ENCODE results near the gene MECP2.
"Not testable (repeated sequence)": the region's sequence is repeated elsewhere in the genome, so short reads cannot be mapped to it uniquely, and the experiment has no call there.

Gene MECP2

DNA sequence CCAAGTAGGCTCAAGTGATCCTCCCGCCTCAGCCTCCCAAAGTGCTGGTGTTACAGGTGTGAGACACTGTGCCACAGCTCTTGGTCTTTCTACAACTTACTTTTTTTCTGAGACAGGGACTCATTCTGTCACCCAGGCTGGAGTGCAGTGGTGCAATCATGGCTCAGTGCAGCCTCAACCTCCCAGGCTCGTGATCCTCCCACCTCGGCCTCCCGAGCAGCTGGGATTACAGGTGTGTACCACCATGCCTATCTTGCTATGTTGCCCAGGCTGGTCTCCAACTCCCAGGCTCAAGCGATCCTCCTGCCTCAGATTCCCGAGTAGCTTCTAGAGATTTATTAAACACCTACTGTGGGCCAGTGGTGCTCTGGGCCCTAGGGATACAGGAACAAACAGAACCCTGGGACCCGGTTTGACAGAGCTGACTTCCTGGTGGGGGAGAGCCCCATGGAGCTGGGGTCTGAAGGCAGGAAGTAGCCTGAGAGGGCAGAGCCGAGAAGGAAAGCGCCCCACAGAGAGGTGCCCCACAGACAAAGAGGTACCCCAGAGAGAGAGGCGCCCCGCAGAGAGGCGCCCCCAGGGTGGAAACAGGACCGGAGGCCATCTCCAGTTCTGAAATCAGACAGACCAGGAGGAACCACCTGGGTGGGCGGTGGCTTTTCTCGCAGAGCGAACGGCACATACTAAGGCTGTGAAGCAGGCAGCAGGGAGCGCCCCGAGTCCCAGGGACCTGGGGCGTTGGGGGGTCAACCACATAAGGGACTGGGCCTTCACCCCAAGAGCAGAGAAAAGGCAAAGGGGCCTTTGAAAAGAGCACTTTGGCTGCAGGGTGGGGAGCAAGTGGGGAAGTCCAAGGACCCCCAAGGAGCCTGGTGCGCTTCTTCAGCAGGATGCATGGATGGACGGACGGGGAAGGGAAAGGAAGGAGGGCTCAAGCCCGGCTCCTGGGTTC is 82.8 kb downstream of the MECP2 start:
- DNase-seq = no peak

DNA sequence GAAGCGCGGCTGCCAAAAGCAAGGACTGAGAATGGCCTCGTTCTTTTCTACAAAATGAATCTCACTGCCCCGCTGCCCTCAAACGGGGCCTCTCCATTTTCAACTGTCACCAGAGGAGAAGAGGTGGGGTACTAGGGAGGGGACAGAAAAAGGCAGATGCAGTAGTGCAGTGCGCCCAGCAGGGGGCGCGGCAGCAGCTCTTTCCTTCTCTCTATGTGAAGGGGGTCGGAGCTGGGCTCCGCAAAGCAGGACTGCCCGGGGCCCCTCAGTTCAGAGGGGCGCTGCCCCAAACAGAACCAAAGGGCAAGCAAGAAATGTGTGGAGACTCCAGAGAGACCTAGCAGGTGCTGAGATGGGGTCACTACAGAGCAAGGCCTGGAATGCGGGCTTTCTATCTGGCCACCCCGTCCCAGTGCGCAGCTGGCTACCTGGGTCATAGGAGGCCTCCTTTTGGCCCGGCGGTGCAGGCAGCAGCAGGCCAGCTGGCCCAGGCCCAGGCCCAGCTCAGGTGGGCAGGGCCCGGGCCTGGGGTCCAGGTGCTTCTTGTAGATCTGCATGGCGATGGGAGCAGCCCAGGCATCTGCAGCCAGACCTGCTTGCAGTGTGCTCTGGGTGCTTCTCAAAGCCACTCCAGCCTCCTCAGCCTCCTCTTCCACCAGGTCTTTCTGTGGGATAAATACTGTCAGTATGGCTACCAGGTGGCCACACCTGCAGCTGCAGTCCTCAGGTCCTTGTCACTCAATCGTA is 83.7 kb downstream of the MECP2 start:
- peak in 1 of 2 experiments; percentile 49 for DNase-seq

DNA sequence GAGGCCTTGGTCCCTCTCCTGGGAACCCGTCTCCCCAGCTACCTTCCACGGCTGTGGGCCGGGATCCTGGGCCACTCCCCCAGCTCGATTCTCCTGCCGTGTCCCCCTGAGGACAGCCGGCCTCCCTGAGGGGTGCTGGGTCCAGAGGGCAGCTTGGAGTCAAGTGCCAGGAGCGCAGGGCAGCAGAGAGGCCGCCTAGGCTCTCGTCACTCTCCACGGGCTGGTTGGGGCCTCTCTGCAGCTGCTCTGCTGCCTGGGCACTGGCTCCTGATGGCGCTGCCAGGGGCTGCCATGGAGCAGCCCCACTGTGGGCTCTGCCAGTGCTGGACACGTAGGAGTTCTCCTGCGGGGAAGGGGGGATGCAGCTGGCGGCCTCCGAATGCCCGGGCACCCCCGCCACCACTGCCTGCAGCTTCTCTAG is 84.5 kb downstream of the MECP2 start:
- no peak for DNase-seq

DNA sequence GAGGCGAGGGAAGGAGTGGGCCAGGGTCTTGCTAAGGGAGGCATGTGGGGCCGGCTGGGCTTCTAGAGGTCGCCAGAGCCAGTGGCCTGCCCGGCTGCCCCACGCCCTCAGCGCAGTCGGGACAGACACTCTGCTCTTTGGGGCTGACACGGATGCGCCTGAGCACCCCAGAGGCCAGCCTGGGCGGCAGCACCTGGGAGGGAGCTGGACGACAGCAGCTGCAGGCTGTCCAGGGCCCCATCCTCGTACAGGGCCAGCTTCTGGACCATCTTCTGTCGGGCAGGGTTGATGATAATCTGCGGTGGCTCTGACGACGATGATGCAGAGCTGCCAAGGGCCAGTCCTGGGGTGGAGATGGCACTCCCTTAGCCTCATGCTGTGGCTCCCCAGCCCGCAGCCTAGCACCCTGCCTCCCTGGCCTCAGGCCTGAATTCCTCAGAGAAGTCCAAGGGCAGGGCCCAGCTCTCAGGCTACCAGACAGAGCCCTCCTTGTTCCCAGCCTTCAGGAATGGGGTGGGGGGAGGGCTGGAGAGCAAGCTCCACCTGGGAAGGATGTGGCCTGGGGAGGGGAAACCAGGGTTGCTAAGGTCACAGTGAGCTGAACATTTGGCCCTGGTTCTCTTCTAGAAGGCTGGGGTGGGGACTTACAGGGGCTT is 85.1 kb downstream of the MECP2 start:
- DNase-seq = no peak

DNA sequence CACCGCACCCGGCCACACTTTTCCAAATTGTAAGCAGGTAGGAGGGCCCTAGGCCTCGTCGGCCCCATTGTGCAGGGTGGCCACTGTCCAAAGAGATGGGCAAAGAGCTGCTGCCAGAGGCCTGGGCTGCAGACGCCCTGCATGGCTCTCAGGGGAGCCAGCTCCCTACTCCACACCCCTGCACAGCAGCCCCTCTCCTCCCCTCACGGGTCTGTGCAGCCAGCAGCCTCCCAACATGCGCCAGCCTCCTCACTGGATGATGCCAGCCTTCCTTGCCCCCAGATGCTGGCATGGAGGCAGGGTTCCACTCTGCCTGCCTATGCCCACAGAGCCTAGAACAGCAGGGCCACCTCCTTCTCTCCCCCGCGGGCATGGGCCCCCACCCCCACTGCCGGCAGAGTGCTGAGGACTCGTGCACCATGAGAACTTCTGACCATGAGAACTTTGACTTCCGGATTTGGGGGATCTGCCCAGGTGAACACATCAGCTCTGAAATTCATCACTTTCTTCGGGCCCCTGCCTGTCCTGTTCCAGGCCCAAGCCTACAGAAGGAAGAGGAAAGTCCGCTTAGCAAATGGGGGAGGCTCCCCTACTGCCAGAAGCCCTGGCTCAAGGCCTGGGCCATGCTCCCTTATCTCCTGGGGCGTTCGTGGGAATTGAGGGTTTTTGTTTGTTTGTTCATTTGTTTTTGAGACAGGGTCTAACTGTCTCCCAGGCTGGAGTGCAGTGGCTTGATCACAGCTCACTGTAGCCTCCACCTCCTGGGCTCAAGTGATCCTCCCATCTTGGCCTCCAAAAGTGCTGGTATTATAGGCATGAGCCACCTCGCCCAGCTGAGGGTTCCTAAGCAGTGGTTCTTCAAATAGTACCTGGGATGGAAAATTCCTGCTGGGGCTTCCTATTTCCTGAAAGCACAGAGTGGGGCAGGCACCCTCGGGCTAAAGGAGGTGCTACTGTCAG is 85.9 kb downstream of the MECP2 start:
- DNase-seq = no peak

DNA sequence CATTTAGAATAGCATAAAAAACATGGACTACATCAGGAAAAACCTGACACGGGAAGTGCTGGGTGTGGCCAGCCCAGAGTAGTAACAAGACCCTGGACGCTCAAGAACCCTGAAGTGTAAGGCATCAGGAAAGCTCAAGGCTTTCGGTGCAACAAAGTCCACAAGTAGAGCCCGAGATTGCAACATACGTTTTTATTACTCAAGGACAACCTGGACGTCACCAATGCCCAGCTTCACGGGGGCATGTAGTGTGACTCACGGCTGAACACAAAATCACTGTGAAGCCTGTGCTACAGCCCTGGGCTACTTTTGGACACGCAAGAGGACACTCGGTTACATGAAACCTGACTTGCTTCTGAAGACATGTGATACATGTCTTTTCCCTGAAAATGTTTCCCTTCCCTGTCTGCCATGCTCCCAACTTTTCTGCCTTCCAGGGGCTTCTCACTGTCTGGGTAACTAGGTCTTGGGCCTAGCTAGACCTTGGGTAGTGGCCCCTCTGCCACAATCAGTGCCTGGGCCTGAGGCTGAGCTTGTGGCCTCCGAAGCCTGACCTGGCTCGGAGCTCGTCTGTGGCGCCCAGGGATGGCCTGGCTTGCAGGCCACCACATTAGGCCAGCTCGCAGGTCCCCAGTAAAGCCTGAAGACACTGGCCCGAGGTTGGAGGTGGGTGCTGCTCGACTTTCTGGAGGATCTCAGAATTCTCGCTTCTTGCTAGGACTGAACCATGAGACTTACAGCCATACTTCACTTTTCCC is 87.0 kb downstream of the MECP2 start:
- no peak for DNase-seq

DNA sequence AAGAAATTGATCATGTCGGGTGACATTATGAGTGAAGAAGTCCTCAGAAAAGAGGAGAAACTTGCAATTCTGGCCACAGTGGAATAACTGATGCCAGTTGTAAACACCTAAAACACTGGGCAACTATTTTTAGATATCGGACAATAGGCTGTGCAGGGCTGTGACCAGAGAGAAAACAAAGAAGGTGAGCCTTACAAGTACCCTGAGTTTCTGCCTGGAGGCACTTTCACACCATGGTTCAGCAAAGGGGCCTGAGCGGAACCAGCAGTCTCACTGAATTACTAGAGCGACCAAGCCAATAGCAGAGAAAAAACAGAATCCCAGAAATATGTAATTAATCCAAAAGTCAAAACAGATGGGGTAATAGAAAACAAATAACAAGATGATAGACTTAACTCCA is 89.0 kb downstream of the MECP2 start:
- no peak for DNase-seq

DNA sequence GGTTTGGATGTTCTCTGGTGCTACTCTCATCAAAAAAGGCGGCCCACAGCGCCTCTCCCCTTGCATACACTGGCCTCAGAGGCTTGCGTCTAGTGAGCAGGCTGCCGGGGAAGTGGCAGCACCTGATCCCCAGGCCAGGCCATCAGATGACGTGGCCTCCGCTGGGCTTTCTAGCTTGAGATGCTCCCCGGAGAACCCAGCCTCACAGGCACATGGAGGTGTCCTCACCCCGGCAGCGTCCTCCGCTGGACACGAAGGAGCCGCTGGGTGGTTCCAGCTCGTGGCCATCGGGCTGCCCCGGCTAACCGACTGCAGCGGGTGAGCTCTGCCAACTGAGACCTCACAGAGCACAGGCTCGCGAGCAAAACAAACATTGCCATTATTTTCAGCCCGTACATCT is 90.6 kb downstream of the MECP2 start:
- no peak for DNase-seq

DNA sequence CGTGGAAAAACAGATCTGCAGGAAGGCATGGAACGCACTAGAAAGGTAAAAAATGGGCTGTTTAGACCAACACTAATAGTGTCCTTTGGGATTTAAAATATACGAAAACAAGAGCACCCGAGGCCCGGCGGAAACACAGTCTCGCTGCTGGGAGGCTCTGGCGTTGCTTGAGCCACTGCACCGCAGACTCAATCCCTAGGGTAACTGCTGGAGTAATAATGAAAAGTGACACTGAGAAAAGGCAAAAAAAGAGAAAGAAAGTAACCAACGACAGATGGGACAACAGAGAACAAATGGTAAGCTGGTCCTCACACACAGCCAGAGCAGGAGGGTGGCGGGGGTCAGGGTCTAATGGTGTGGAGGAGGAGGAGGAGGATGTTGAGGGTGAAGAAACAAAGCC is 93.2 kb downstream of the MECP2 start:
- no peak for DNase-seq

DNA sequence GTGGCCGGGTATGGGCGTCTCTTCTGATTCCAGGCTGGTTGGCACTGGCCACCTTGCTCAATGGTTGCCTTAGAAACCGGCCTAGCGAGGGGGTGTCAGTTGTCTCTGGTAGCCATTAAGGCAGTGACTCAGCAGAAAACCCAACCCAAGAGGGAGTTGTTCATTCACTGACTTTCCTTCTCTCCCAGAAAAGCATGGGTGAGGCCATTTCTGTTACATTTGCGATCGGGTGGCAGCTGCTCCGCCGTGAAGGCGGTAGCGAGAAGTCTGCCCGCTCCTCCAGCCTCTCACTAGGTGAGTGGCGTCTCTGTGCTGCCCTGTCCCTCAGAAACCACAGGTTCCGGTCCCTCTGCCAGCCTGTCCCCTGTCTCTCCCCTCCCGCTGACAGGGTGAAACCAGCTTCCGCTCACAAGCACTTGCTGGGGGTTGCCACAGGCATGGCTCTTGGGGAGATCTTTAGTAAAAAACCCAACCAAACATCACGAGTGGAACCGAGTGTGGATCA is 95.2 kb downstream of the MECP2 start:
- DNase-seq = peak in 1 of 2 experiments; percentile 22

DNA sequence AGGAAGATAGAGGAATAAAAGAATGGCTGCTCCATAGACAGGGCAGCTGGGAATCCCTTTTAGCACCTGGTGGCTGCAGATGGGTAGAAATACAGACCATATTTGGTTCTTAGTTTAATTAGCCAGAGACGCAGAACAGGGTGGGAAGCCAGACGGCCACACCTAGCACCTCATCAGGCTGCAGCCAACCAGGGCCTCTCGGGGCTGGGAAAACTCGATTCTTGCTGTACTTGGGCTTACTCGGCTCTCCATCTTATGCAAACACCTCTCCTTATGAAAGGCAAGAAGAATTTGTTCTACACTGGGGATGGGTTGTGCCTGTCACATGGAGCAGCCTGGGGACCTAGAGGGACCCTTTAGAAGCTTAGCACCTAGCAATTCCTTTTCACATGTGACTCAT is 97.5 kb downstream of the MECP2 start:
- DNase-seq = peak in 1 of 2 experiments; percentile 34

DNA sequence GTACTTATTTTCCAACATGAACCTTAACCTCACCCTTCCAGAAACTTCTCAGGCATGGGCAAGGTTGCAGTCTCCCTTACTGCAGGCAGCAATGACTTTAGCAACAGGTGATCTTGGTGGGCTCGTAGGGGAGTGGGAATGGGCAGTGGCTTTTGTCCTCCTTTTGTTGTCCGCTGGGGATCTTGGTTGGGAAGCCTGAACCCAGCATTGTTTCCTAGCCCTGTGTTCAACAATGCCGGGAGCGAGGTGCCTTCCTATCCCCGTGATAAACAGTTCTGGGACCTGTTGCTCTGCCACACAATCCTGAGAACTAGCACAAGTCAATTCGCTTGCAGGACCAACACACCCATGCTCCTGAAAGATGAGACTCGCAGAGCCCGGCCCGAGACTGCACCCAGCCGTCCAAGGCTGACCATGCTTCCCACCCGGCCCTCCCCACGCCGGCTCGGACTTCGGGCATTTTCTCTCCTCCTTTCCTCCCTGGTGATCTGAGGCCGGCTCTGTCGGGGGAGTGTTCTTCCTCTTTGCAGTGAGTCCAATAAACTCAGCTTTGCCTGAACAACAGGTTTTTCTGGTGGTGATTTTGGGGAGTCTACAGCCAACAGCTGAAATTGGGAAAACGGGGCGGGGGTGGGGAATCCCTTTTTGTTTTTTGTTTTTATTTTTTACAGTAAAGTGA is 98.0 kb downstream of the MECP2 start:
- no peak for DNase-seq

DNA sequence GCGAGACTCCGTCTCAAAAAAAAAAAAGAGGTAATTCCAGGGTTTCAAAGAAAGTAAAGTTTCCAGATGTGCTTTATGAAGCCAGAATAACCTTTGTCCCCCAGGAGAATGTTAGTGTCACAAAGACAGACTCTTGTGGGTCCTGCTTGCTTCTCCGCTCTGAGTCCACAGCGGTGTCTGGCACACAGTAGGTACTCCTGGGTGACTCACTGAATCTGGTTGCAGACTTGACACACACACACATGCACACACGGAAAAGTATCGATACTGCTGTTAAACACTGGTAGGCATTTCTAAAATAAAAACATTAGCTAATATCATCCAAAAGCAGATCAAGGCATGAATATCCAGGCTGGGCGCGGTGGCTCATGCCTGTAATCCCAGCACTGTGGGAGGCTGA is 102.0 kb downstream of the MECP2 start:
- DNase-seq = no peak

DNA sequence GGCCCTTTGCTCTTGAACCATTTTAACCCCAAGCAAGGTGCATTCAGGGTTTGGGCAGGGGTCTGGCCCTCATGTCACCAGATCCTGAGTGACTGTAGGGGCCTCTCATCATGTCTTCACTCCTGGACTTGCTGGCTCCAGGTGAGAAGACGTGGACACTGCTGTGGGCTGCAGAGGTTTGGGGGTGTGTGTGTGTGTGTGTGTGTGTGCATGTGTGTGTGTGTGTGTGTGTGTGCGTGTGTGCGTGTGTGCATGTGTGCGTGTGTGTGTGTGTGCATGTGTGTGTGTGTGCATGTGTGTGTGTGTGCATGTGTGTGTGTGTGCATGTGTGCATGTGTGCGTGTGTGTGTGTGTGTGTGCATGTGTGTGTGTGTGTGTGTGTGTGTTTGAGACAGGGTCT is 103.1 kb downstream of the MECP2 start:
- DNase-seq = not testable (repeated sequence)

DNA sequence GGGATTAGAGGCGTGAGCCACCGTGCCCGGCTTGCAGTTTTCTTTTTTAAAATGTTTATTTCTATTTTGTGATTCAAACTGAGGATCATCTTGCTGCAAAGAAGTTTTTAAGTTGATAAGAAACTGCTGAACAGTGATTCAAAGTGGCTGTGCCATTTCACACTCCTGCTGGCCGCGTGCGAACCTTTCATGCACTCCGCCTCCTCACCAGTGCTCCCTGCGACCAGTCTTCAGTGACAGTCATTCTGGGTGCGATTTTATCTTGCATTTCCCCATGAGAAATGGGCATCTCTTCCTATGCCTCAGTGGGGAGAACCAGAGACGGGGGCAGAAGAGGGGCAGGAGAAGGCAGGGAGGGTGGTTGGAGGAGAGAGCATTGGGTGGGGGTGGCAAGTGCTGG is 103.5 kb downstream of the MECP2 start:
- no peak for DNase-seq

DNA sequence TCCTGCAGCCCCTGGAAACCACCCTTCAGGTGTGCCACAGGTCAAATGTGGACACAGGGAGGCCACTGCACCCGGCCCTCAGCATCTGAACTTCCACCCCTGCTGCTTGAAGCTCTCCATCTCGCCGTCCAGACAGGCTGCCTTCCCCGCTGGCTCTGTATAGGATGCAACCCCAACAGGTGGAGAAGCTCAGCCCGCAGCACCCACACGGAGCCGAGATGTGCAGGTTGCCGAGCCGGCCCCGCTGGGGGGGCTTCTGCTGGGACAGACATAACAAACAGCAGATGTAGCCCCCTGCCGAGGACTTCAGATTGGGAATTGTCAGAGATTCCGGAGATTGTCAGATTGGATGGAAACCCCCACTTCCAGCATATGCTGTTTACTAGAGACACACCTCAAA is 104.4 kb downstream of the MECP2 start:
- no peak for DNase-seq

DNA sequence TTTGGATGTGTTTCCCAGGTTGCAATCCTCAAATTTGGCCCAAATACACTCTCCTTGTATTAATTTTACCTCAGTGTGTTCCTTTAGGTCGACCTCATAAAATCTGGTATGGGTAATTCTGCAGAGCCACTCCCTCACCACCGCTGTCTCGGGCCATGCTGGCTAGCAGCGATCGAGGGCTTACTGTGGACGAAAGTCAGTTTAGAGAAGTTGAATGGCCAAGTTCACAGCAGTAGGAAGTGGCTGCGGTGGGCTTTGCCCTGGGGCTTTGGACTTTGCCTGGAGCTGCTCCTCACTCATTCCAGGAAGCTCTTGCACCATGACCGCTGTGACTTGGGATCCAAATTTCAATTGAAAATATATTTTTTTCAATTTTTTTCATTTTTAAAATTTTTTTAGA is 105.3 kb downstream of the MECP2 start:
- no peak for DNase-seq

DNA sequence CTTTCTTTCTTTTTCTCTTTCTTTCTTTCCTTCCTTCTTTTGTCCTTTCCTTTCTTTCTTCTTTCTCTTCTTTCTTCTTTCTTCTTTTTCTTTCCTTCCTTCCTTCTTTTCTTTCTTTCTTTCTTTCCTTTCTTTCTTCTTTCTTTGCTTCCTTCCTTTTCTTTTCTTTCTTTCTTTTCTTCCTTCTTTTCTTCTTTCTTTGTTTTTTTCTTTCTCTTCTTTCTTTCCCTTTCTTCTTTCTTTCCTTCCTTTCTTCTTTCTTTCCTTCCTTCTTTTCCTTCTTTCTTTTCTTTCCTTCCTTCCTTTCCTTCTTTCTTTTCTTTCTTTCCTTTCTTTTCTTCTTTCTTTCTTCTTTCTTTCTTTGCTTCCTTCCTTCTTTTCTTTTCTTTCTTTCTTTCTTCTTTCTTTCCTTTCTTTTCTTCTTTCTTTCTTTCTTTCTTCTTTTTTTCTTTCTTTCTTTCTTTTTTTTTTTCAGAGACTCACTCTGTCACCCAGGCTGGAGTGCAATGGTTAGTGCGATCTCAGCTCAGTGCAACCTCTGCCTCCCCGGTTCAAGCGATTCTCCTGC is 106.4 kb downstream of the MECP2 start:
- DNase-seq = no peak

DNA sequence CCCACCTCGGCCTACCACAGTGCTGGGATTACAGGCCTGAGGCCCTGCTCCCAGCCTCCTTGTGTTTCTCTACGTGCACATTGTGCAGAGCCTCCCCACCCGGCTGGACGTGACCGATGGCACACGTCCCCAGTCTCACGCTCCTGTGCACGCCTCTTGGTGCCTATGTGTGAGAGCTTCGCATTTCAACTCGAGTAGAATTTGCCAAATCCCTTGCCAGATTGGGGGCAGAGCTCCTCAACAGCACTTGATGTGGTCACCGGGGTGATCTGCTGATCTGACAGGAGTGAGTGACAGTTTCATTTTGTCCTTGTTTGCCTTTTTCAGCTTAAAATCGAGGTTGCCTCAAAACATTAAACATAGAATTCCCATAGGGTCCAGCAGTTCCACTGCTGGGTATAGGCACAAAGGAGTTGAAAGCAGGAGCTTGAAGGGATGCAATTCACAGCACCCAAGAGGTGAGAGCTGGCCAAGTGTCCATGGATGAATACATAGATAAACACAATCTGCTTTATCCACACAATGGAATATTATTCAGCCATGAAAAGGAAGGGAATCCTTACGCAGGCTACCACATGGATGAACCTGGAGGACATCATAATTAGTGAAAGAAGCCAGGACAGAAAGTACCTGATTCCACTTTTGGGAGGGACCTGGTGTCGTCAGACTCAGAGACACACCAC is 107.4 kb downstream of the MECP2 start:
- no peak for DNase-seq

DNA sequence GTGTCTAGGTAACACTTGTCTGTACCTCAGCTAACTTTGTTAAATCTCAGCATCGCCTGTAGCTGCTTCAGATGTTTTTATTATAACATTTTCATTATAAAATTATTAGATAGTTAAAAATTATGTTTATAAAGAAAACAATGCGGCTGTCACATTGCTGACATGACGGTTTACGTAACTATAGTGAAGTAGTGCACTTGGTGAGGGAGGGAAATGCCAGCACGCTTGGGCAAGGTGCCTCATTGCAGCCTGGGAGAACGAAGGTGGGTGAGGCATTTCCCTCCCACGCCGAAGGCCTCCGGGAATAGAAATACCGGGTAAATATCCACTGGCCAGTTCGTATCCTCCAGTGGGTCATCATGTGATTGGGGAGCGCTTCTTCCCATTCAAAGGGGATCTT is 109.0 kb downstream of the MECP2 start:
- DNase-seq = no peak
